ENCODE measurements around the gene PITPNM2. TPM values are rescaled to one million over a fixed set of nuclear protein-coding genes. Genes with fewer than 3 reads are reported as not detected.

The PITPNM2 gene
- total RNA-seq, 1 donor: 3.9 TPM

DNA sequence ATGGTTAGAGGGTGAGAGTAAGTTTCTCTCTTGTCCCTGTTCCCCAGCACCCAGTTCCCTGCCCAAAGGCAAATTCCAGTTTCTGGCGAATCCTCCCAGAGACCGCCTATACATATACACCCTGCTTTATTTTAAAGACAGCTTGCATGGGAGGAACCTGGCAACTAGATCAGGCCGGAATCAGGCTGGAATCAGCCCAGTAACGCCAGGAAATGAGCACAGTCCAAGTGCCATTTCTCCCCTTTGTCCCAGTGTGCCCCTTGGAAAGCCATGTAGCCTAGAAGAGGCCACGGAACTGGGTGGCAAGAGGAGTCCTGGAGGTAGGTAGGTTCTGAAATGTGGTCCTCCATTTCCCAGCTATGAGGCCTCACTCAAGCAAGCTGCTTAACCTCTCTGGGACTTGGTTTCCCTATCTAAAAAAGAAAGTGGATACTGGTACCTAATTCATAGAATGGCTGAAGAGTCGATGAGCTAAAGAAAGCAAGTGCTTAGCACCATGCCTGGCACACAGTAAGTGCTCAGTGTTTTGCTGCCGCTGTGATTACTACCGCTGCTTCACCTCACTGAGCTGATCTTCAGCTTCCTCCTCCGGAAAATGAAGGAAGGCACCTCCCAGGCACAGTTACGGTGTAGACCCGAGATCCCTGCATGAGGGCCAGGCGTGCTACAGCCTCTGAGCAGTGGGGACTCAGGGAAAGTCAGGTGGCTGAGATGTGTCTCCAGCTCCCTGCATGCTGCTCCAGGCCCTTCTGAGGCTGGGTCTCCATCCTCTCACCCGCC, 36.4 kb downstream of the PITPNM2 start:
- TF ChIP-seq CTCF (IDR thresholded peaks at IDR 0.05; ENCODE audit: insufficient read depth, low read depth, low read length): no peak
- H3K4me3 ChIP-seq (ENCODE audit: low read depth, low read length): no peak overlapping the region
- no peak for DNase-seq (ENCODE audit: low read depth)

- DNase-seq (ENCODE audit: low read depth): no peak
Observed at GRCh38 chr12:123113026-123113425, 37.9 kb downstream of the PITPNM2 start.

DNA sequence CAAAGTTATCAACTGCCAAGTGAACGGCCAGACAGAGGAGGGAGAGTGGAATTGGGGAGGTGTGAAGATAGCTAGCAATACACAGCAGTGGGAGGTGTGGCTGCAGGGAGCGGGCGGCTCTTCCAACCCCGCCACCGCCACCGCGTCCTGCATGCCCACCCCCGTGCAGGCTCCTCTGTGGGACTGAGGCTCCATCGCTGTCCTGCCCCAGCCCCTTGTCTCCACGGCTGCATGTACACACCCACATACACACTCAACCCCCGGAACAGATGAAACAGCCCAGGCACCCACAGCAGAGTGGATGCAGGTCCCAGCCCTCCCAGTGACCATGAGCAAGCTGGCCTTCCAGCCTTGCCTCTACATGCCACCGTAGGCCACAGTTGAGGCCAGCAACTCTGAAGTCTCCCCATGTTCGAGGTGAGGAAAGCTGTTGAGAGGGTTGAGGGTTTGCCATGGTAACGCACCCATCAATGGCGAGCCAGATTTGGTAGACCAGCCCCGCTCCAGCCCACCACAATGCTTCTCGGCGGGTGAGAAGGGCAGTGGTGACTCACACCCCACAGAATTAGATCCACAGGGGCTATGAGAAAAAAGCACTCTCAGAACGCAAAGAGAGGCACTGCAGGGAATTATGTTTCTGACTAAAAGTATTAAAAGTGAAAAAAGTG, 39.3 kb downstream of the PITPNM2 start:
- TF ChIP-seq CTCF (IDR thresholded peaks at IDR 0.05; ENCODE audit: insufficient read depth, low read depth, low read length): no peak
- H3K4me3 ChIP-seq (ENCODE audit: low read depth, low read length): no peak overlapping the region
- peak; percentile 23 for DNase-seq (ENCODE audit: low read depth)

More at GRCh38 chr12:123113026-123113425, 37.9 kb downstream of the PITPNM2 start:
- H3K4me3 ChIP-seq (ENCODE audit: low read depth, low read length): no peak overlapping the region
- no peak for TF ChIP-seq CTCF (IDR thresholded peaks at IDR 0.05; ENCODE audit: insufficient read depth, low read depth, low read length)

DNA sequence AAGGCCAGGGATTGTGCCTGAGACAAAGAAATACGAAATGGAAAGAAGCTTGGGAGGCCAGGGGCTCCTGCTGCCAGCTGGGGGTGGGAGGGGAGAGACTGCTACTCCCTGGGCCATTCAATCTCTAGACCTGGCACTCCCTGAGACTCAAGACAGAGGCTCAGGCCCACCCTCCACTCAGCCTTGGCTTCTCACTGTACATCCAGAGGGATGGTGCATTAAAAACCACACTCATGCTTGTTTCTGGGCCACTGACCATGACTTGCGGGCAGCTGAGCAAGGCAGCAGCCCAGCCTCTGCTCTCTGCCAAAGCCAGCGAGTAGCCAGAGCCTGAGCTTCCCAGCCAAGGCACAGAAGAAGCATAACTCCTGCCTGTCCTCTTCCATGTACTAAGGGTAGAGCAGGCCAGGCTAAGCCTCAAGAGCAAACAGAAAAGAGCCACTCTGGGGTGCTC, 41.5 kb downstream of the PITPNM2 start:
- no peak for TF ChIP-seq CTCF (IDR thresholded peaks at IDR 0.05; ENCODE audit: insufficient read depth, low read depth, low read length)

DNA sequence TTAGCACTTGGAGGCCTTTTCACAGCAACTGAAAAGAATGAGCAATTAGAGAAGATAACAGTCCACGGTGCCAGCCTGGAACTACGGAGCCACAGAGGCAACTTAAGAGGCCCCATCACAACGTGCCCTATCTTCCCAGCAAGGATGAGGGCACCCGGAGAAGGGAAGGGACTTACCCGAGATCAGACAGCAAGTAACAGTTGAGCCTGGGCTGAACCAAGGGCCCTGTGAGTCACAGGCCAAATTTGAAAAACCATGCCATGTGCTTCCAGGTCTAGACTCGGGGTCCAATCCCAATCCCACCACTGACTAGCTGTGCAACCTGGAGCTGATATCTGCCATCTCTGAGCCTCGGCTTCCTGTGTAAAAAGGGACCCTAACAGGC, 42.2 kb downstream of the PITPNM2 start:
- no peak for DNase-seq (ENCODE audit: low read depth)
- no peak for TF ChIP-seq CTCF (IDR thresholded peaks at IDR 0.05; ENCODE audit: insufficient read depth, low read depth, low read length)
- H3K4me3 ChIP-seq (ENCODE audit: low read depth, low read length): no peak overlapping the region

More for the DNA sequence above, 41.5 kb downstream of the PITPNM2 start:
- DNase-seq (ENCODE audit: low read depth): no peak
- H3K4me3 ChIP-seq (ENCODE audit: low read depth, low read length): no peak overlapping the region

DNA sequence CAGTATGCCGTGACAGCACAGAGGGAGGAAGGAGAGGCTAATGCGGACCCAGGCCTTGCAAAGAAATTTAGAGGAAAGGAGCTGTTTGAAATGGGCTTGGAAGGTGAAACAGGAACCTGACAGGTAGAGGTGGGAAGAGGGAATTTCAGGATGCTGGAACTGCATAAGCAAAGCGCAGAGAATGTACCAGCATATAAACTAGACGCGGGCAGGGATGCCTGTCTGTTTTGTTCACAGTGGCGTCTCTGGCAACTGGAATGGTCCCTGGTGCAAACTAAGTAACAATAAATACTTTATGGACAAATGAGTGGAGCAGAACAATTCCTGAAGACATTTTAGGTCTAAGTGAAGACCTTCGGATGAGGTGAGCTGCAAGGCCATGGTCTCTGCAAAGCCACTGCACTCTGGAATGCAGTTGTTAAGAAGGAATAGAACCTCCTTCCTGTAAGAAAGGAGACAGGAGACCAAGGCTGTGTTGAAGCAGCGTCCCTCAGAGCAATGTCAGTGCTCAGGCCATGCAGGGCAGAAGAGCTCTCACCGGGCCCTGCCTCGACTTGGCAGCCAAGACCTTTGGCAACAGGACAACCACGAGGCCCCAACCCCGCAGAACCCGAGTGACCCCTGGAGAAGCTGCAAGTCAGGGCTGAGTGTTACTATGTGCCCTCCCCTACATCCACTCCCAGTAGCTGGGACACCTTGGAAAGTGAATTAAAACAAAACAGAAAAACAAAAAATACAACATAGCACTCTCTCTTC, 42.8 kb downstream of the PITPNM2 start:
- DNase-seq (ENCODE audit: low read depth): no peak
- no peak for TF ChIP-seq CTCF (IDR thresholded peaks at IDR 0.05; ENCODE audit: insufficient read depth, low read depth, low read length)

More for the DNA sequence above, 42.8 kb downstream of the PITPNM2 start:
- H3K4me3 ChIP-seq (ENCODE audit: low read depth, low read length): no peak overlapping the region
